Ascending aorta (tissue), 2 donors: ENCODE results near the gene AANAT. TPM values are rescaled to one million over a fixed set of nuclear protein-coding genes. Genes with fewer than 3 reads are reported as not detected.

Experiments
- DNase-seq, 2 donors: peaks; one replicate each; pipeline ENCODE4 v3.0.0-alpha.2; 2019; ENCODE audit warnings: low spot score in 2 of 2
- H3K27ac ChIP-seq, 2 donors: fragments of 200-600 bp; sonication (generic); one replicate each; pipeline ENCODE4 v1.5.1; 2016 to 2017; ENCODE audit warnings: mild to moderate bottlenecking in 1 of 2
- H3K27me3 ChIP-seq: fragments of 200-600 bp; sonication (generic); one replicate; pipeline ENCODE4 v1.5.1; 2017
- H3K36me3 ChIP-seq, 2 donors: fragments of 200-600 bp; sonication (generic); one replicate each; pipeline ENCODE4 v1.5.1; 2016
- H3K4me1 ChIP-seq, 2 donors: fragments of 200-600 bp; sonication (generic); one replicate each; pipeline ENCODE4 v1.5.1; 2016 to 2017; ENCODE audit warnings: mild to moderate bottlenecking in 1 of 2
- H3K4me3 ChIP-seq, 2 donors: fragments of 200-600 bp; sonication (generic); one replicate each; pipeline ENCODE4 v1.5.1; 2016 to 2017; ENCODE audit warnings: mild to moderate bottlenecking in 1 of 2
- H3K9me3 ChIP-seq, 2 donors: fragments of 200-600 bp; sonication (generic); one replicate each; pipeline ENCODE4 v1.5.1; 2016
- CTCF ChIP-seq, 3 experiments: fragments of 200-600 bp in 2 of 3; fragments of 450-650 bp in 1 of 3; sonication (generic) in 2 of 3; IDR thresholded peaks; one replicate each; pipeline ENCODE4 v1.5.1; 2016 to 2019; ENCODE audit warnings: antibody characterized with exemption in 3 of 3, mild to moderate bottlenecking in 1 of 3, moderate library complexity in 1 of 3
- intact Hi-C: fragments of 100-400 bp; cut with DNase I; formaldehyde crosslinking; loops from one replicate; pipeline ENCODE4 v1.15.1; 2023
- total RNA-seq: library from RNA; depleted of rRNA; stranded (reverse); fragments of >200 nt; gene quantifications from one replicate; pipeline ENCODE4 v1.1.0, GENCODE V29; 2016

AANAT gene
- total RNA-seq, 1 donor from 2014 or later, result not detected

GRCh38 chr17:76500747-76501017 is 33.3 kb downstream of the AANAT start:
- Histone ChIP-seq H3K4me3 (peak overlapping the region; percentile 62 to 78), H3K27ac (peak overlapping the region; percentile 80), H3K27me3 (no peaks in the 10 kb centered on the region), H3K36me3 (no peaks in the 10 kb centered on the region), H3K4me1 (peaks cover 10 to 38% of the 10 kb centered on the region in 2 donors), H3K9me3 (no peaks in the 10 kb centered on the region)
- no peak for TF ChIP-seq CTCF (IDR thresholded peaks at IDR 0.05)
- intact Hi-C loops, result loop anchor here (5.0 kb wide), 1 partner anchor 48 kb away; the partner anchor contains the start of gene UBE2O
- DNase-seq, result no peak

- no peaks in the 10 kb centered on the region for H3K9me3 ChIP-seq
- DNase-seq, result peak; percentile 77 to 93
- H3K4me1 ChIP-seq, result peaks cover 10 to 38% of the 10 kb centered on the region in 2 donors
- no peaks in the 10 kb centered on the region for H3K27me3 ChIP-seq
- peak within 1 kb of the TSS; percentile 62 to 78 for H3K4me3 ChIP-seq
- H3K36me3 ChIP-seq, result no peaks in the 10 kb centered on the region
- no peak for TF ChIP-seq CTCF (IDR thresholded peaks at IDR 0.05)
- intact Hi-C loops, result loop anchor here (5.0 kb wide), 1 partner anchor 49 kb away; the partner anchor contains the start of gene UBE2O
- peak within 1 kb of the TSS; percentile 80 for H3K27ac ChIP-seq
These were observed 33.8 kb downstream of the AANAT start, which contains the start of gene RHBDF2 for GRCh38 chr17:76501018-76501826. TSS of gene RHBDF2 (minus strand) at chr17:76501423. CDS start at chr17:76481524, 19,899 bp downstream.

GRCh38 chr17:76501827-76502307 is 34.5 kb downstream of the AANAT start:
- Histone ChIP-seq H3K27ac (peak overlapping the region; percentile 80), H3K27me3 (no peaks in the 10 kb centered on the region), H3K4me1 (peaks cover 10 to 40% of the 10 kb centered on the region in 2 donors), H3K9me3 (no peaks in the 10 kb centered on the region), H3K4me3 (peak overlapping the region; percentile 62 to 78), H3K36me3 (no peaks in the 10 kb centered on the region)
- DNase-seq, result no peak
- no peak for TF ChIP-seq CTCF (IDR thresholded peaks at IDR 0.05)
- intact Hi-C loops, result loop anchor here (5.0 kb wide), 1 partner anchor 50 kb away; the partner anchor contains the start of gene UBE2O

- intact Hi-C loops, result loop anchor here (5.0 kb wide), 1 partner anchor 50 kb away; the partner anchor contains the start of gene UBE2O
- Histone ChIP-seq H3K9me3 (no peaks in the 10 kb centered on the region), H3K27me3 (no peaks in the 10 kb centered on the region), H3K4me1 (peaks cover 10 to 40% of the 10 kb centered on the region in 2 donors), H3K4me3 (no peak overlapping the region), H3K36me3 (no peaks in the 10 kb centered on the region), H3K27ac (peak overlapping the region in 1 of 2 donors; percentile 80)
- TF ChIP-seq CTCF (IDR thresholded peaks at IDR 0.05), result no peak
- DNase-seq, result no peak
These were observed 35.2 kb downstream of the AANAT start for GRCh38 chr17:76502341-76503211.

- no peak overlapping the region for H3K27ac ChIP-seq
- intact Hi-C loops, result loop anchor here (5.0 kb wide), 1 partner anchor 52 kb away; the partner anchor contains the start of gene UBE2O
- H3K4me1 ChIP-seq, result peaks cover 5 to 25% of the 10 kb centered on the region in 2 donors
- no peak for DNase-seq
- H3K9me3 ChIP-seq, result no peaks in the 10 kb centered on the region
- no peak overlapping the region for H3K4me3 ChIP-seq
- no peak for TF ChIP-seq CTCF (IDR thresholded peaks at IDR 0.05)
- H3K27me3 ChIP-seq, result no peaks in the 10 kb centered on the region
- no peaks in the 10 kb centered on the region for H3K36me3 ChIP-seq
These were observed 36.7 kb downstream of the AANAT start for GRCh38 chr17:76504117-76504516.
